Measurements from ENCODE around the gene BTNL3. TPM values are rescaled to one million over a fixed set of nuclear protein-coding genes. Genes with fewer than 3 reads are reported as not detected.

Gene BTNL3
- total RNA-seq, 1 donor from 2014 or later = not detected

DNA sequence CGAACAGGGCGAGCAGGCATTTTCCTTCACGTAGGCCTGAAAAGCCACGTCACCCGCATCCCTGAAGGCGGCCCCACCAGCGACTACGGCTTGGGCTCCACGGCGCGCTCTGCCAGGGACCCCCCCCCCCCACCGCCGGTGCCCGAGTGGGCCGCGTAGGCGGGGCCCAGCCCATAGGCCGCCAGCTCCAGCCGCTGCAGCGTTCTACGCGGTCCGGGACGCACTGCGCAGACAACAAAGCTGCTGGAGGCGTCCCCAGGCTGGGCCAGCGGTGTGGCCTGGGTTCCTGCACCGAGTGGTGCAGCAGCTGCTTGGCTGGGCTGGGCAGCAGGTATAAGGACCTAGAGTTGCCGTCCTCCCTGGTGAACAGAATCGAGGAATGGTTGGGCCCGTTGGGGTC lies 18.3 kb upstream of the BTNL3 start:
- H3K4me3 Mint-ChIP-seq (ENCODE audit: unreplicated experiment) = no peak overlapping the region
- H3K4me1 Mint-ChIP-seq (ENCODE audit: low read depth) = no peaks in the 10 kb centered on the region
- TF ChIP-seq CTCF (IDR thresholded peaks at IDR 0.05) = no peak
- H3K9me3 Mint-ChIP-seq (ENCODE audit: low read depth) = no peaks in the 10 kb centered on the region
- H3K36me3 Mint-ChIP-seq (ENCODE audit: low read depth) = no peaks in the 10 kb centered on the region
- peaks cover 8% of the 10 kb centered on the region for H3K27me3 Mint-ChIP-seq (ENCODE audit: low read depth)
- H3K27ac Mint-ChIP-seq (ENCODE audit: unreplicated experiment) = no peak overlapping the region
- DNase-seq (ENCODE audit: low spot score) = no peak

DNA sequence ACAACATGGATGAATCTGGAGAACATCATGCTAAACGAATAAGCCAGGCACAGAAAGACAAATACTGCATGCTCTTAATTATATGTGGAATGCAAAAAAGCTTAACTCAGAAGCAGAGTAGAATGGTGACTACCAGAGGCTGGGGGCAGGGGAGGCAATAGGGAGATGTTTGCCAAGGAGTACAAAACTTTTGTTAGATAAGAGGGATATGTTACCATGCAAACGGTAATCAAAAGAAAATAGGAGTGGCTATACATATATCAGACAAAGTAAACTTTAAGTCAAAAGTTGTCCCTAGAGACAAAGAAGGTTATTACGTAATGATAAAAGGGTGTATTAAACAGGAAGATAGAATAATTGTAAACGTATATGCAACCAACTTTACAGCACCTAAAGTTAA lies 17.8 kb upstream of the BTNL3 start:
- TF ChIP-seq CTCF (IDR thresholded peaks at IDR 0.05) = no peak

DNA sequence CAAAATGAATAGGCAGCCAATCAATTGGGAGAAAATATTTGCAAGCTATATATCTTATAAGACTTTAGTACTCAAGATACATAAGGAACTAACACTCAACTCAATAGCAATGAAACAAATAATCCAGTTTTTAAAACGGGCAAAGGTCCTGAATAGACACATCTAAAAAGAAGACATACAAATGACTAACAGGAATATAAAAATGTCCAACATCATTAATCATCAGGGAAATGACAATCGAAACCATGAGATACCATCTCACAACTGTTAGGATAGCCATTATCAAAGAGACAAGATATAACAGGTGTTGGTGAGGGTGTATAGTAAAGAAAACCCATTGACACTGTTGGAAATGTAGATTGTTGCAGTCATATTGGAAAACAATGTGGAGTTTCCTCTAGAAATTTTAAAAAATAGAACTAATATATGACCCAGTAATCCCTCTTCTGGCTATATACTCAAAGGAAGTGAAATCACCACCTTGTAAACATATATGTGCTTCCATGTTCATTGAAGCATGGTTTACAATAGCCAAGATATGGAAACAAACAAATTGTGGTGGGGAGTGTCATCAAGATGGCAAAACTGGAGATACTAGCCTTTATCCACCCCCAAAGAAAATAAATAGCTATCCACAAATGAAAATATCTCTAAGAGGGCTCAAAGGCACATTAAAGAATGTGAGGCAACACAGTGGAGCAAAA lies 13.9 kb upstream of the BTNL3 start:
- no peaks in the 10 kb centered on the region for H3K36me3 Mint-ChIP-seq (ENCODE audit: low read depth)
- peaks cover 10% of the 10 kb centered on the region for H3K27me3 Mint-ChIP-seq (ENCODE audit: low read depth)
- TF ChIP-seq CTCF (IDR thresholded peaks at IDR 0.05) = no peak
- DNase-seq (ENCODE audit: low spot score) = no peak
- H3K9me3 Mint-ChIP-seq (ENCODE audit: low read depth) = no peaks in the 10 kb centered on the region
- no peak overlapping the region for H3K27ac Mint-ChIP-seq (ENCODE audit: unreplicated experiment)
- H3K4me1 Mint-ChIP-seq (ENCODE audit: low read depth) = no peaks in the 10 kb centered on the region
- H3K4me3 Mint-ChIP-seq (ENCODE audit: unreplicated experiment) = no peak overlapping the region

More for the DNA sequence above, 17.8 kb upstream of the BTNL3 start:
- Mint-ChIP-seq H3K27ac (ENCODE audit: unreplicated experiment) (no peak overlapping the region), H3K4me1 (ENCODE audit: low read depth) (no peaks in the 10 kb centered on the region), H3K4me3 (ENCODE audit: unreplicated experiment) (no peak overlapping the region), H3K9me3 (ENCODE audit: low read depth) (no peaks in the 10 kb centered on the region), H3K36me3 (ENCODE audit: low read depth) (no peaks in the 10 kb centered on the region), H3K27me3 (ENCODE audit: low read depth) (peaks cover 8% of the 10 kb centered on the region)
- DNase-seq (ENCODE audit: low spot score) = no peak

- H3K27me3 Mint-ChIP-seq (ENCODE audit: low read depth) = peaks cover 10% of the 10 kb centered on the region
- H3K27ac Mint-ChIP-seq (ENCODE audit: unreplicated experiment) = no peak overlapping the region
- H3K4me1 Mint-ChIP-seq (ENCODE audit: low read depth) = no peaks in the 10 kb centered on the region
- H3K4me3 Mint-ChIP-seq (ENCODE audit: unreplicated experiment) = no peak overlapping the region
- no peak for DNase-seq (ENCODE audit: low spot score)
- no peaks in the 10 kb centered on the region for H3K9me3 Mint-ChIP-seq (ENCODE audit: low read depth)
- no peak for TF ChIP-seq CTCF (IDR thresholded peaks at IDR 0.05)
- H3K36me3 Mint-ChIP-seq (ENCODE audit: low read depth) = no peaks in the 10 kb centered on the region
These were observed 13.3 kb upstream of the BTNL3 start for GRCh38 chr5:180975338-180975737.

GRCh38 chr5:180976518-180976917 lies 12.1 kb upstream of the BTNL3 start:
- no peak overlapping the region for H3K27ac Mint-ChIP-seq (ENCODE audit: unreplicated experiment)
- no peaks in the 10 kb centered on the region for H3K9me3 Mint-ChIP-seq (ENCODE audit: low read depth)
- H3K4me3 Mint-ChIP-seq (ENCODE audit: unreplicated experiment) = no peak overlapping the region
- H3K4me1 Mint-ChIP-seq (ENCODE audit: low read depth) = no peaks in the 10 kb centered on the region
- DNase-seq (ENCODE audit: low spot score) = no peak
- no peak for TF ChIP-seq CTCF (IDR thresholded peaks at IDR 0.05)
- H3K36me3 Mint-ChIP-seq (ENCODE audit: low read depth) = no peaks in the 10 kb centered on the region
- peaks cover 4% of the 10 kb centered on the region for H3K27me3 Mint-ChIP-seq (ENCODE audit: low read depth)

Data from chondrocyte (in vitro differentiated cells).